A673 (cell line): ENCODE results near the gene GPR157.

Experiments used
- CTCF ChIP-seq: fragments of 300-800, 200-600 bp; sonication (generic); conservative IDR thresholded peaks from 2 replicates; pipeline ENCODE4 v1.5.1; 2017; ENCODE audit warnings: low read depth, mild to moderate bottlenecking, antibody characterized with exemption, low read length, moderate library complexity, mixed read lengths
- EZH2 ChIP-seq: fragments of 200-600 bp; sonication (generic); IDR thresholded peaks from 2 replicates; pipeline ENCODE4 v1.6.1; 2017; ENCODE audit warnings: borderline replicate concordance, low read depth, mild to moderate bottlenecking, mixed read lengths, antibody characterized with exemption, low read length; ENCODE audit not compliant: poor library complexity, severe bottlenecking

GRCh38 chr1:9174243-9174642 is 45.3 kb upstream of the GPR157 start:
- no peak for TF ChIP-seq CTCF
- TF ChIP-seq EZH2 = no peak
